GM23338 (cell line): ENCODE results near the gene CDKAL1. TPM values are rescaled to one million over a fixed set of nuclear protein-coding genes. Genes with fewer than 3 reads are reported as not detected.

Experiments used
- ATAC-seq: fragments of 200-7000 bp; cut with Tn5 transposase; 3 replicates; pipeline ENCODE4 v1.9.1; 2020
- DNase-seq: peaks from one replicate; pipeline ENCODE4 v3.0.0-alpha.2; 2015; ENCODE audit warnings: low spot score
- H2AFZ ChIP-seq: fragments of 200-600 bp; sonication (generic); 2 replicates; pipeline ENCODE4 v1.8.0; 2016; ENCODE audit warnings: antibody characterized with exemption, mild to moderate bottlenecking, moderate library complexity
- H3F3A ChIP-seq: fragments of 200-600 bp; sonication (generic); replicated peaks from 2 replicates; pipeline ENCODE4 v1.8.0; 2017; ENCODE audit warnings: antibody characterized with exemption, mixed run types, low read depth
- H3K27ac ChIP-seq: fragments of 200-600 bp; sonication (generic); 2 replicates; pipeline ENCODE4 v1.6.1; 2016; ENCODE audit warnings: low read depth
- H3K27me3 ChIP-seq: fragments of 200-600 bp; sonication (generic); 2 replicates; pipeline ENCODE4 v1.8.0; 2016; ENCODE audit warnings: mild to moderate bottlenecking, mixed run types, moderate library complexity; ENCODE audit not compliant: insufficient read depth
- H3K36me3 ChIP-seq: fragments of 200-600 bp; sonication (generic); 2 replicates; pipeline ENCODE4 v1.8.0; 2016; ENCODE audit warnings: mild to moderate bottlenecking; ENCODE audit not compliant: insufficient read depth
- H3K4me1 ChIP-seq: fragments of 200-600 bp; sonication (generic); 2 replicates; pipeline ENCODE4 v1.8.0; 2016; ENCODE audit warnings: mild to moderate bottlenecking, moderate library complexity; ENCODE audit not compliant: insufficient read depth
- H3K4me2 ChIP-seq: fragments of 200-600 bp; sonication (generic); 2 replicates; pipeline ENCODE4 v1.7.1; 2017; ENCODE audit warnings: mixed run types
- H3K4me3 ChIP-seq: fragments of 200-600 bp; sonication (generic); 2 replicates; pipeline ENCODE4 v1.6.1; 2016; ENCODE audit warnings: mixed run types
- H3K79me2 ChIP-seq: fragments of 200-600 bp; sonication (generic); replicated peaks from 2 replicates; pipeline ENCODE4 v1.8.0; 2017; ENCODE audit warnings: mild to moderate bottlenecking; ENCODE audit not compliant: insufficient read depth
- H3K9me2 ChIP-seq: fragments of 200-600 bp; sonication (generic); 2 replicates; pipeline ENCODE4 v1.8.0; 2017; ENCODE audit not compliant: insufficient read depth
- H4K20me1 ChIP-seq: fragments of 200-600 bp; sonication (generic); replicated peaks from 2 replicates; pipeline ENCODE4 v1.8.0; 2017; ENCODE audit warnings: mild to moderate bottlenecking; ENCODE audit not compliant: insufficient read depth
- H3K27ac Mint-ChIP-seq: 2 replicates; pipeline ENCODE4 v1.8.0; 2020; ENCODE audit warnings: inconsistent platforms, mild to moderate bottlenecking, moderate library complexity, mixed read lengths
- H3K27me3 Mint-ChIP-seq: 3 replicates; pipeline ENCODE4 v1.8.0; 2022; ENCODE audit warnings: low read depth, mild to moderate bottlenecking, moderate library complexity, mixed read lengths, inconsistent platforms; ENCODE audit not compliant: insufficient read depth, poor library complexity
- H3K36me3 Mint-ChIP-seq: 3 replicates; pipeline ENCODE4 v1.8.0; 2021; ENCODE audit warnings: low read depth, mild to moderate bottlenecking, inconsistent platforms, moderate library complexity, mixed read lengths
- H3K4me1 Mint-ChIP-seq: 3 replicates; pipeline ENCODE4 v1.8.0; 2020; ENCODE audit warnings: mild to moderate bottlenecking, inconsistent platforms, mixed read lengths
- H3K4me3 Mint-ChIP-seq: 3 replicates; pipeline ENCODE4 v1.8.0; 2021; ENCODE audit warnings: moderate library complexity, mild to moderate bottlenecking, inconsistent platforms, mixed read lengths
- H3K9me3 Mint-ChIP-seq: 3 replicates; pipeline ENCODE4 v1.8.0; 2020; ENCODE audit warnings: moderate library complexity, mild to moderate bottlenecking, inconsistent platforms, mixed read lengths
- CTCF ChIP-seq, 2 experiments: fragments of 200-600 bp in 1 of 2; sonication (generic) in 1 of 2; conservative IDR thresholded peaks; 2 replicates each; pipeline versions ENCODE4 v1.5.1 to v1.6.1; 2016 to 2017; ENCODE audit warnings: antibody characterized with exemption in 2 of 2, low read depth in 2 of 2, mild to moderate bottlenecking in 2 of 2, moderate library complexity in 1 of 2
- ETS1 ChIP-seq: IDR thresholded peaks from 2 replicates; pipeline ENCODE4 v1.6.1; 2016; ENCODE audit warnings: antibody characterized with exemption
- POLR2AphosphoS5 ChIP-seq: IDR thresholded peaks from 2 replicates; pipeline ENCODE4 v1.6.1; 2016; ENCODE audit warnings: antibody characterized with exemption, low read depth
- REST ChIP-seq: IDR thresholded peaks from one replicate; pipeline ENCODE4 v1.6.1; 2018; ENCODE audit warnings: antibody characterized with exemption; ENCODE audit not compliant: unreplicated experiment
- STAT1 ChIP-seq: IDR thresholded peaks from one replicate; pipeline ENCODE4 v1.6.1; 2016; ENCODE audit warnings: antibody characterized with exemption; ENCODE audit not compliant: unreplicated experiment
- ZNF331 ChIP-seq: fragments of 250-450 bp; sonication (Bioruptor Pico); IDR thresholded peaks from 2 replicates; pipeline ENCODE4 v1.5.0; 2020; ENCODE audit warnings: low read depth, mild to moderate bottlenecking, moderate library complexity
- polyA plus RNA-seq: library from polyadenylated mRNA; unstranded; fragments of >200 nt; fragmentation: Nextera tagmentation; extraction: Ambion mirVana; gene quantifications from 2 replicates; pipeline ENCODE4 v1.2.1, GENCODE V29; 2016
- total RNA-seq: library from RNA; depleted of rRNA; stranded (reverse); fragments of >200 nt; shearing (Covaris generic); gene quantifications from 2 replicates; pipeline ENCODE4 v1.2.3, GENCODE V29; 2014

CDKAL1 gene
- total and polyA plus RNA-seq, 2 experiments from 2014 or later = 17.8 to 35.0 TPM

- TF ChIP-seq REST (no peak), CTCF (conservative IDR thresholded peaks at IDR 0.05; ENCODE audit: low read depth in 2 of 2) (no peak), POLR2AphosphoS5 (no peak)
- Mint-ChIP-seq H3K27ac (no peak overlapping the region), H3K4me1 (peaks cover 15% of the 10 kb centered on the region), H3K4me3 (no peak overlapping the region), H3K27me3 (no peaks in the 10 kb centered on the region), H3K9me3 (no peaks in the 10 kb centered on the region), H3K36me3 (no peaks in the 10 kb centered on the region)
- H3K27ac ChIP-seq = no peak overlapping the region
- H4K20me1 ChIP-seq = no peaks in the 10 kb centered on the region
- no peaks in the 10 kb centered on the region for H3F3A ChIP-seq
- H3K4me1 ChIP-seq = peaks cover 4% of the 10 kb centered on the region; the same call in 1 of the 2 replicates
- H2AFZ ChIP-seq = no peak overlapping the region
- no peaks in the 10 kb centered on the region for H3K9me2 ChIP-seq
- H3K27me3 ChIP-seq = no peaks in the 10 kb centered on the region
- DNase-seq (no peak), ATAC-seq (no peak)
- no peak overlapping the region for H3K4me3 ChIP-seq
- H3K36me3 ChIP-seq = no peaks in the 10 kb centered on the region
- no peaks in the 10 kb centered on the region for H3K79me2 ChIP-seq
- no peak overlapping the region for H3K4me2 ChIP-seq
These were observed 617.3 kb downstream of the CDKAL1 start for GRCh38 chr6:21151530-21151929.

GRCh38 chr6:21157186-21157929, 623.1 kb downstream of the CDKAL1 start:
- no peaks in the 10 kb centered on the region for H3K36me3 ChIP-seq
- peaks cover 15% of the 10 kb centered on the region for H3K4me1 ChIP-seq
- peak; percentile 63 for ATAC-seq
- no peak overlapping the region for H3K27ac ChIP-seq
- no peak overlapping the region for H3K4me3 ChIP-seq
- no peaks in the 10 kb centered on the region for H3K9me3 Mint-ChIP-seq
- peak overlapping the region; percentile 58 for H3K4me2 ChIP-seq
- H3K4me1 Mint-ChIP-seq = peaks cover 30% of the 10 kb centered on the region
- H3K79me2 ChIP-seq = no peaks in the 10 kb centered on the region
- no peaks in the 10 kb centered on the region for H3K9me2 ChIP-seq
- no peaks in the 10 kb centered on the region for H3F3A ChIP-seq
- no peak overlapping the region for H2AFZ ChIP-seq
- H4K20me1 ChIP-seq = no peaks in the 10 kb centered on the region
- H3K27me3 Mint-ChIP-seq = no peaks in the 10 kb centered on the region
- no peaks in the 10 kb centered on the region for H3K36me3 Mint-ChIP-seq
- H3K27ac Mint-ChIP-seq = no peak overlapping the region
- no peak for DNase-seq
- TF ChIP-seq ZNF331 (CRISPR knock-in tag) (no peak), STAT1 (no peak), POLR2AphosphoS5 (no peak), ETS1 (no peak), CTCF (conservative IDR thresholded peaks at IDR 0.05; ENCODE audit: low read depth in 2 of 2) (no peak)
- H3K27me3 ChIP-seq = no peaks in the 10 kb centered on the region
- no peak overlapping the region for H3K4me3 Mint-ChIP-seq
